K562 (cell line): ENCODE data around the gene CRYBB2. TPM values are rescaled to one million over a fixed set of nuclear protein-coding genes. Genes with fewer than 3 reads are reported as not detected.
A peak's percentile ranks its signal among the peaks of the same experiment; 100 is the strongest.

ENCODE experiments used
- ATAC-seq: fragments of 200-7000 bp; cut with Tn5 transposase; 3 replicates; pipeline ENCODE4 v1.9.1; 2020; ENCODE audit warnings: moderate library complexity
- BruUV-seq: library from RNA; stranded (reverse); fragments of 400-500 nt; replicated peaks from 2 replicates; lab custom pipeline; 2021; lab: Mats Ljungman, UMichigan
- CTCF ChIA-PET: fragments of 300-600 bp; formaldehyde crosslinking; extraction: SDS; loops from one replicate; lab custom pipeline; 2021; ENCODE audit warnings: low intra/inter-chr PET ratio; lab: Yijun Ruan, JAX
- POLR2A ChIA-PET: fragments of 300-600, 350-650 bp; sonication (Branson Sonifier 250); formaldehyde crosslinking; extraction: SDS; loops from one replicate; lab custom pipeline; 2021; ENCODE audit warnings: antibody characterized with exemption, inconsistent platforms; lab: Yijun Ruan, JAX
- DNase-seq, 4 experiments: peaks; one replicate each; pipeline versions ENCODE4 v3.0.0 to v3.0.0-alpha.2; 2011 to 2018; ENCODE audit warnings: low spot score in 3 of 4, mixed read lengths in 3 of 4; ENCODE audit errors: extremely low read depth in 1 of 4
- FAIRE-seq: peaks from 2 replicates; lab custom pipeline; 2011; peaks lifted over from hg19 to GRCh38; lab: Jason Lieb, UNC
- H2AFZ ChIP-seq: 2 replicates; pipeline ENCODE4 v1.6.0; 2011; ENCODE audit warnings: low read depth, low read length, control low read depth, inconsistent platforms
- H3K27ac ChIP-seq: fragments of 200-600 bp; 3 replicates; pipeline ENCODE4 v1.8.0; 2011; ENCODE audit warnings: low read depth, mild to moderate bottlenecking, control low read depth, inconsistent platforms, low read length, moderate library complexity, mixed read lengths; ENCODE audit errors: extremely low read depth
- H3K27me3 ChIP-seq, 2 experiments: fragments of 300-600 bp in 1 of 2; 2 replicates in 1 of 2; 3 replicates in 1 of 2; pipeline versions ENCODE4 v1.6.0 to v1.8.0; 2011; ENCODE audit warnings: inconsistent platforms in 2 of 2, low read length in 2 of 2, mild to moderate bottlenecking in 1 of 2, mixed read lengths in 1 of 2, moderate library complexity in 1 of 2; ENCODE audit not compliant: control insufficient read depth in 2 of 2, insufficient read depth in 2 of 2
- H3K36me3 ChIP-seq: fragments of 300-600 bp; 3 replicates; pipeline ENCODE4 v1.8.0; 2011; ENCODE audit warnings: mild to moderate bottlenecking, low read length, inconsistent platforms; ENCODE audit not compliant: control insufficient read depth, insufficient read depth
- H3K4me1 ChIP-seq, 2 experiments: fragments of 200-600 bp in 1 of 2; replicated peaks in 1 of 2; 2 replicates in 1 of 2; 3 replicates in 1 of 2; pipeline versions ENCODE4 v1.5.1 to v1.8.0; 2011; ENCODE audit warnings: inconsistent platforms in 2 of 2, low read length in 2 of 2, mild to moderate bottlenecking in 1 of 2, mixed read lengths in 1 of 2, moderate library complexity in 1 of 2; ENCODE audit not compliant: control insufficient read depth in 2 of 2, insufficient read depth in 2 of 2
- H3K4me2 ChIP-seq: 2 replicates; pipeline ENCODE4 v1.6.1; 2011; ENCODE audit warnings: low read length, control low read depth, inconsistent platforms, mixed read lengths; ENCODE audit not compliant: insufficient read depth
- H3K4me3 ChIP-seq: fragments of 200-600 bp; sonication (generic), shearing (Covaris generic); 2 replicates; pipeline ENCODE4 v1.5.1; 2016; ENCODE audit warnings: control low read depth, inconsistent platforms
- H3K79me2 ChIP-seq: fragments of 200-600 bp; 3 replicates; pipeline ENCODE4 v1.8.0; 2011; ENCODE audit warnings: low read length, inconsistent platforms; ENCODE audit not compliant: control insufficient read depth, insufficient read depth
- H3K9ac ChIP-seq, 2 experiments: 2 replicates each; pipeline versions ENCODE4 v1.6.0 to v1.6.1; 2011; ENCODE audit warnings: low read depth in 2 of 2, low read length in 2 of 2, control low read depth in 1 of 2, inconsistent platforms in 1 of 2, mild to moderate bottlenecking in 1 of 2, mixed read lengths in 1 of 2; ENCODE audit not compliant: insufficient read depth in 1 of 2
- H3K9me1 ChIP-seq: one replicate; pipeline ENCODE4 v1.6.0; 2011; ENCODE audit warnings: inconsistent platforms, mild to moderate bottlenecking, low read length, moderate library complexity; ENCODE audit not compliant: control insufficient read depth, insufficient read depth
- H3K9me3 ChIP-seq: replicated peaks from 2 replicates; pipeline ENCODE4 v1.5.1; 2011; ENCODE audit warnings: low read depth, low read length, inconsistent platforms; ENCODE audit not compliant: control insufficient read depth, insufficient read depth
- H4K20me1 ChIP-seq: replicated peaks from 2 replicates; pipeline ENCODE4 v1.6.1; 2011; ENCODE audit warnings: low read length, inconsistent platforms, mixed read lengths; ENCODE audit not compliant: control insufficient read depth, insufficient read depth
- GATAD2B ChIP-seq: fragments of 450-650 bp; IDR thresholded peaks from 2 replicates; pipeline ENCODE4 v1.6.1; 2017; ENCODE audit warnings: mild to moderate bottlenecking, borderline replicate concordance
- HES1 ChIP-seq: fragments of 450-650 bp; IDR thresholded peaks from 2 replicates; pipeline ENCODE4 v1.6.1; 2016; ENCODE audit warnings: low read depth, mild to moderate bottlenecking, moderate library complexity
- LARP7 ChIP-seq: fragments of 450-650 bp; IDR thresholded peaks from 2 replicates; pipeline ENCODE4 v1.6.1; 2016
- NFIC ChIP-seq: fragments of 450-650 bp; IDR thresholded peaks from 2 replicates; pipeline ENCODE4 v1.6.1; 2017; ENCODE audit warnings: mild to moderate bottlenecking, inconsistent platforms
- NFXL1 ChIP-seq: fragments of 450-650 bp; formaldehyde crosslinking; IDR thresholded peaks from 2 replicates; pipeline ENCODE4 v1.4.0; 2021; ENCODE audit warnings: mild to moderate bottlenecking
- TOE1 ChIP-seq, 2 experiments: fragments of 450-650 bp in 1 of 2; sonication (generic) in 1 of 2; formaldehyde crosslinking in 1 of 2; IDR thresholded peaks; 2 replicates each; pipeline versions ENCODE4 v1.7.1 to v1.8.0; 2016 to 2022; ENCODE audit warnings: borderline replicate concordance in 2 of 2, mild to moderate bottlenecking in 2 of 2, antibody characterized with exemption in 1 of 2, inconsistent platforms in 1 of 2, low read depth in 1 of 2, missing genetic modification reagents in 1 of 2, moderate library complexity in 1 of 2
- U2AF1 ChIP-seq: fragments of 200-400 bp; formaldehyde crosslinking; optimal IDR thresholded peaks from 2 replicates; pipeline ENCODE3; 2017; ENCODE audit warnings: mild to moderate bottlenecking, low read depth, low read length, moderate library complexity
- ZKSCAN8 ChIP-seq: fragments of 200-800 bp; sonication (Bioruptor generic); IDR thresholded peaks from 2 replicates; pipeline ENCODE4 v1.6.1; 2016; ENCODE audit warnings: missing genetic modification characterization, missing compliant biosample characterization
- ZNF79 ChIP-seq: fragments of 250-450 bp; sonication (Bioruptor Pico); IDR thresholded peaks from 2 replicates; pipeline ENCODE4 v1.4.0; 2020; ENCODE audit warnings: low read depth, mild to moderate bottlenecking, moderate library complexity
- WGBS: fragments of 100-300 bp; shearing (Covaris generic); methylation state at CpG from one replicate; pipeline ENCODE4 v1.1.6; 2016; ENCODE audit warnings: low coverage, mixed read lengths; ENCODE audit not compliant: insufficient coverage; ENCODE audit errors: missing lambda C conversion rate; 5-methylcytosine and 5-hydroxymethylcytosine counted together
- in situ Hi-C: fragments of 300-500 bp; cut with MboI; formaldehyde crosslinking; loops from 4 replicates; pipeline ENCODE4 v1.15.0; 2018; ENCODE audit warnings: inconsistent platforms, mixed read lengths
- intact Hi-C: fragments of 100-400 bp; cut with micrococcal nuclease; formaldehyde crosslinking; loops from 2 replicates; pipeline ENCODE4 v1.14.2; 2022
- polyA plus RNA-seq, 8 experiments: library from polyadenylated mRNA; depleted of rRNA in 4 of 8; stranded (reverse) in 5 of 8; unstranded in 3 of 8; fragments of >200 nt; fragmentation: Nextera tagmentation in 2 of 8; fragmentation: Illumina TruSeq in 1 of 8; extraction: Ambion mirVana in 2 of 8; extraction: Trizol in 1 of 8; gene quantifications; 2 replicates each; pipeline versions ENCODE4 v1.2.1 to v1.2.3, GENCODE V29; 2011 to 2014; ENCODE audit warnings: inconsistent platforms in 1 of 8, missing spikeins in 1 of 8
- total RNA-seq, 7 experiments: library from RNA; depleted of rRNA in 6 of 7; stranded (reverse); fragments of >200 nt in 6 of 7; fragmentation: Illumina TruSeq in 2 of 7; extraction: Trizol in 2 of 7; gene quantifications; 2 replicates each; pipeline versions ENCODE4 v1.2.1 to v1.2.3, GENCODE V29; 2011 to 2021; ENCODE audit warnings: low replicate concordance in 1 of 7
- TF ChIP-seq, protein P1 (sequence below): fragments of 250-450 bp; sonication (Bioruptor Pico); IDR thresholded peaks from 2 replicates; pipeline ENCODE4 v1.4.0; 2020; ENCODE audit warnings: mild to moderate bottlenecking, moderate library complexity

Gene CRYBB2
- total and polyA plus RNA-seq, 9 of the 15 experiments (the other 6 are each of a cell fraction or from before 2014, with no cell fraction given): not detected

GRCh38 chr22:25176799-25177198 lies 42.6 kb upstream of the CRYBB2 start:
- Histone ChIP-seq H3K4me2 (no peak overlapping the region), H3K9ac (no peak overlapping the region), H3K9me3 (no peaks in the 10 kb centered on the region), H2AFZ (no peak overlapping the region), H3K4me1 (no peaks in the 10 kb centered on the region), H3K4me3 (no peak overlapping the region), H3K9me1 (no peaks in the 10 kb centered on the region), H3K36me3 (no peaks in the 10 kb centered on the region), H3K79me2 (no peaks in the 10 kb centered on the region), H3K27me3 (peaks cover 0 to 5% of the 10 kb centered on the region in 2 experiments; a peak in 3 of 5 replicates), H4K20me1 (no peaks in the 10 kb centered on the region), H3K27ac (no peak overlapping the region)
- CTCF ChIA-PET: no interaction called here
- DNase-seq (no peak), ATAC-seq (no peak), FAIRE-seq (no peak)
- TF ChIP-seq U2AF1 (no peak), ZKSCAN8 (peak; percentile 87)
- POLR2A ChIA-PET: no interaction called here
- intact Hi-C loops: no loop called here
- 0% methylated on average over 3 of the region's 3 CpGs for WGBS
- in situ Hi-C loops: no loop called here
- no TSS peak for BruUV-seq

- Histone ChIP-seq H3K36me3 (no peaks in the 10 kb centered on the region), H3K79me2 (no peaks in the 10 kb centered on the region), H3K4me2 (no peak overlapping the region), H3K9me1 (no peaks in the 10 kb centered on the region), H3K9me3 (no peaks in the 10 kb centered on the region), H3K27me3 (peaks cover 0 to 5% of the 10 kb centered on the region in 2 experiments; a peak in 3 of 5 replicates), H2AFZ (no peak overlapping the region), H3K27ac (no peak overlapping the region), H3K4me1 (no peaks in the 10 kb centered on the region), H3K4me3 (no peak overlapping the region), H3K9ac (no peak overlapping the region), H4K20me1 (no peaks in the 10 kb centered on the region)
- ATAC-seq (no peak), FAIRE-seq (no peak), DNase-seq (no peak)
- POLR2A ChIA-PET: no interaction called here
- CTCF ChIA-PET: no interaction called here
- 2% methylated on average over 9 of the region's 13 CpGs for WGBS
- in situ Hi-C loops (no loop called here), intact Hi-C loops (no loop called here)
- BruUV-seq: no TSS peak
- TF ChIP-seq NFXL1 (CRISPR knock-in tag) (no peak), HES1 (no peak), LARP7 (no peak), ZNF79 (CRISPR knock-in tag) (no peak), NFIC (no peak), TOE1 (IDR thresholded peaks at IDR 0.05; ENCODE audit: borderline replicate concordance) (no peak), TOE1 (CRISPR knock-in tag; IDR thresholded peaks at IDR 0.05; ENCODE audit: borderline replicate concordance, low read depth) (no peak), GATAD2B (no peak)
- TF ChIP-seq, protein P1, sequence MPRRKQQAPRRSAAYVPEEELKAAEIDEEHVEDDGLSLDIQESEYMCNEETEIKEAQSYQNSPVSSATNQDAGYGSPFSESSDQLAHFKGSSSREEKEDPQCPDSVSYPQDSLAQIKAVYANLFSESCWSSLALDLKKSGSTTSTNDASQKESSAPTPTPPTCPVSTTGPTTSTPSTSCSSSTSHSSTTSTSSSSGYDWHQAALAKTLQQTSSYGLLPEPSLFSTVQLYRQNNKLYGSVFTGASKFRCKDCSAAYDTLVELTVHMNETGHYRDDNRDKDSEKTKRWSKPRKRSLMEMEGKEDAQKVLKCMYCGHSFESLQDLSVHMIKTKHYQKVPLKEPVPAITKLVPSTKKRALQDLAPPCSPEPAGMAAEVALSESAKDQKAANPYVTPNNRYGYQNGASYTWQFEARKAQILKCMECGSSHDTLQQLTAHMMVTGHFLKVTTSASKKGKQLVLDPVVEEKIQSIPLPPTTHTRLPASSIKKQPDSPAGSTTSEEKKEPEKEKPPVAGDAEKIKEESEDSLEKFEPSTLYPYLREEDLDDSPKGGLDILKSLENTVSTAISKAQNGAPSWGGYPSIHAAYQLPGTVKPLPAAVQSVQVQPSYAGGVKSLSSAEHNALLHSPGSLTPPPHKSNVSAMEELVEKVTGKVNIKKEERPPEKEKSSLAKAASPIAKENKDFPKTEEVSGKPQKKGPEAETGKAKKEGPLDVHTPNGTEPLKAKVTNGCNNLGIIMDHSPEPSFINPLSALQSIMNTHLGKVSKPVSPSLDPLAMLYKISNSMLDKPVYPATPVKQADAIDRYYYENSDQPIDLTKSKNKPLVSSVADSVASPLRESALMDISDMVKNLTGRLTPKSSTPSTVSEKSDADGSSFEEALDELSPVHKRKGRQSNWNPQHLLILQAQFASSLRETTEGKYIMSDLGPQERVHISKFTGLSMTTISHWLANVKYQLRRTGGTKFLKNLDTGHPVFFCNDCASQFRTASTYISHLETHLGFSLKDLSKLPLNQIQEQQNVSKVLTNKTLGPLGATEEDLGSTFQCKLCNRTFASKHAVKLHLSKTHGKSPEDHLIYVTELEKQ: no peak
These were observed 42.2 kb upstream of the CRYBB2 start for GRCh38 chr22:25177226-25177625.
